Fibroblast of skin of scalp (primary cell): ENCODE data around the gene ESR1. TPM values are rescaled to one million over a fixed set of nuclear protein-coding genes. Genes with fewer than 3 reads are reported as not detected.

Experiments
- DNase-seq: peaks from one replicate; pipeline ENCODE4 v3.0.0-alpha.2; 2013
- polyA plus RNA-seq, 2 experiments: library from polyadenylated mRNA; unstranded; fragments of 120-200 nt; gene quantifications; one replicate each; pipeline ENCODE4 v1.2.1, GENCODE V29; 2013; ENCODE audit not compliant: insufficient read length in 2 of 2

ESR1 gene
- 0.22 TPM for polyA plus RNA-seq (2013, experiment 1 of 2; ENCODE audit: insufficient read length)
- 0.28 TPM for polyA plus RNA-seq (2013, experiment 2 of 2; ENCODE audit: insufficient read length)

GRCh38 chr6:151807513-151808370, at the start of gene ESR1:
ESR1 (plus strand) TSS chr6:151807682; CDS start chr6:151807913, 231 bp downstream.
- peak; percentile 7 for DNase-seq

DNA sequence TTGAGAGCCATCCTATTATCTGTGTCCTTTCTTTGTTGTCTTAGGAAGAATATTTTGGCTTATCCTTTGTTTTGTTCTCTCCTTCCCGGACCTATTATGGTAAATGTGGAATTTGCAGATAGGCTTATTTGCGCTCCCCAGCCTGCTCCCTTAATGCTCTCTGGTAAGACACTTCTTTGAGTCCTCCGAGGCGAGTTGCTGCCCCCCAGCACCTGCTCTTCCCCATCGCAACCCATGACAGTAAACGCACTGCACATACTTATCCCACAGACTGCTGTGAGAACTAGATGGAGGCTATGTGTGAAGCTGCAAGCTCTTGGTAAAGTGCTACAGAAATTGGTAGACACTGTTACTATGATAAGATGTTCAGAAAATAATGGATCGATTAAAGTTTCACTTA, 47.0 kb upstream of the ESR1 start:
- no peak for DNase-seq

DNA sequence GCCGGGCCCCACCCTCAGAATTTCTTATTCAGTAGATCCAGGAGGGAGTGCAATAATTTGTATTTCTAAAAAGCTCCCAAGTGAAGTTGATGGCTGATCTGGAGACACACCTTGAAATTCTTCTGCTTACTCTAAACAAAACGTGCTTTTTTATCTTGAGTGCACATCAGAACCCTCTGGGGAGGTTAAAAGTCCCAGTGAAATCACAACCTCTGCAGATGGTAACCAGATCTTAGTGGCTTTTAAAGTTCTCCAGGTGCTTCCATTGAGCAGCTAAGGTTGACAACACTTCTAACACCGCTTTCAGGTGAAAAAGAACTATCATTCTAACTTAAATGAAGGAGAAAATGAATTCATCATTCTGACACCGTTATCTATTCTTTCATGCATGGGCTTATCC, 45.6 kb upstream of the ESR1 start:
- DNase-seq: no peak

- DNase-seq: no peak
Measured at GRCh38 chr6:151762817-151763216, 44.7 kb upstream of the ESR1 start.

DNA sequence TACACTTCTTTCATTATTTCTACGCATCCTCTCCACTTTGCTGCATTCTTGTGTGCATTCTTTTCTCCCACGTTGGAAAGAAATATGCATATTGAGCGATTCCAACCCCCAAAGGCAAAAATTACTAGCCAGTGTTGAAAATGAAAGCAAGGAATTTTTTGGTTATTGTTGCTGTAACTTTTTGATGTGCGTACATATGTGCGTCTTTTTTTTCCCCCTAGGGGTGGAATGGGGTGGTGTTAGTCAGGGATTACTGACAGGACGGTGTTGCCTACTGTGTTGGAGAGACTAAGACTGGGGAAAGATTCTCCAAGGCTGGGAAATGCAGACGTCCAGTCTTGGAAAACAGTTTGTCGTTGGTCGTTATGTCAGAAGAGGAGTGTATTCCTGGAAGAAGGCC, 44.2 kb upstream of the ESR1 start:
- peak; percentile 29 for DNase-seq

DNA sequence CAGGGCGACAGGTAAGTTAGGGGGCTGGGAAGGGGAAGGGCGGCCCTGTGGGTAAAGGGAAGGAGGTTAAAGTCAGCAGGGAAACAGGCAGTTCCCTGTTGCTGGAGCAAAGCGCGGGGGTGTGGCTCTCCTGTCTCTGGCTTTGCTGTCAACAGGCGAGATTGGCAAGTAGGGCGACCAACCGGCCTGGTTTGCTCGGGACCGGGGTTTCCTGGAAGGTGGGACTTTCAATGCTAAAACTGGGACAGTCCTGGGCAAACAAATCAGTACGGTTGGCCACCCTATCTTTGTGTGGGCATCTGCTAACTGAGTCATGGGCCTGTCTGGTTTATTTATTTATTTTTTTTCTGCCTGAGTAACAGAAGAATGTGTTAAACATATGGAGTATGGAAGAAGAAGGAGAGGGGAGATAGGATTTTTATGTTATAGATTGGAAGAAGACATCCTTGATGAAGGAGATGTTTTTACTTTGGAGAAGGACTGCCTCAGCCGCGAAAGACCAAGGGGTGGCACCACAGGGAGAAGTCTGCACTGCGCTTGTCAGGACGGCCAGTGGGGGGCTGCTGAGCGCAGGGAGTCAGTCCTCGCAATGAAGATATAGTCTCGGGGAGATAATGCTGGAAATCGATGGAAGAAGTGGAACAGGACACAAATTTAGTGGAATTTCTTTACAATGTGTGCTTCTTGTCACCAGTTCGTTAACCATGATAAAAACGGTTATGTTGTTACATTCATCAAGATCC, 43.4 kb upstream of the ESR1 start:
- peak; percentile 85 for DNase-seq

- peak; percentile 82 for DNase-seq
Measured at GRCh38 chr6:151765444-151765886, 42.0 kb upstream of the ESR1 start.

GRCh38 chr6:151772446-151772845, 35.0 kb upstream of the ESR1 start:
- DNase-seq: no peak

GRCh38 chr6:151773382-151773781, 34.1 kb upstream of the ESR1 start:
- no peak for DNase-seq

DNA sequence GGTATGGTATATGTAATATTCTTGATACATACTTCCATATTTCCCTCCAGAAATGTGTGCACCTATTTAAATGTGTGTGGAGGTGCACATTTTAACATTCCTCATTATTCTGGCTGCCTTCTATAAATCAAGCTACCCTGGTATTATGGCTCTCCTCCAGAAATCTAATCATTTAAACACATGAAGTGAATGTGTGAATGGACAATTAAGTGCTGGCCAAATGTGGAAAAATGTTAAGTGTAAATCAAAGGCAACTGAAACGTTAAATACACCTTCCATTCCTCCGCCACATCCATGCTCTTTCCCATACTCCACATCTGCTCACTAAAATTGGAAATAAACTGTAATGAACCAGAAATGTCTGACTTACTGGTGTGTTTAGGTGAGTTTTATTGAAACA, 24.9 kb upstream of the ESR1 start:
- no peak for DNase-seq

- DNase-seq: no peak
Measured at GRCh38 chr6:151783692-151784091, 23.8 kb upstream of the ESR1 start.

- DNase-seq: no peak
Measured at GRCh38 chr6:151784441-151785214, 22.9 kb upstream of the ESR1 start.

DNA sequence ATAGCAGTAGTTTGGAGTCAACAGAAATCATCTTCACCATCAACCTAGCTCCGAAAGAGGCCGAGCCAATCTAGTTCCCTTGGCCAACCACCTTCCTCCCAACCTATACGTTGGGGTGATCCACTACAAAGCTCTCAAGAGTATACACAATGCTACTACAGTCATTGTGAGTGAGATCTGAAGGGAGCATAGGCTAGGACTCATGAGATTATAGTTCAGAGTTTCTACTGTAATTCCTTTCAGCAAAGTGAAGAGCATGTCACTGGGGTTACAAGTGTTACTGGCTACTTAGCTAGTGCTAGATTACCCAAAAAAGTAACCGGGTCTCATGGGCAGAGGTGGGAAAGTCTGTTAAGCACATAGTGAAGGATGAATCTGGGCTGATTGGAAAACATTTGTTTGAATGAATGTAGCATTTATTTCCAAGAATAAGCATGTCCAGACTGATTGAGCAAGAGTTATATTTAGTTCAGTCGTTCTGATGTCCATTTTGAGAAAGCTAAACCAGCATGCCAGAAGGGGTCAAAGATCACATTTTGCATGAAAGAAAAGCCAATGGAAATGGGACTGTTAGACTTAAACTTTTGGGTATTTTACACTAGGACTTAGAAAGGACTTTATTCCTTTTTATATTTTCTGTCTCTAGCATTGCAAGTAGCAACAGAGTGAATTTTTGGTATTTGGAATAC, 10.5 kb upstream of the ESR1 start:
- DNase-seq: no peak

DNA sequence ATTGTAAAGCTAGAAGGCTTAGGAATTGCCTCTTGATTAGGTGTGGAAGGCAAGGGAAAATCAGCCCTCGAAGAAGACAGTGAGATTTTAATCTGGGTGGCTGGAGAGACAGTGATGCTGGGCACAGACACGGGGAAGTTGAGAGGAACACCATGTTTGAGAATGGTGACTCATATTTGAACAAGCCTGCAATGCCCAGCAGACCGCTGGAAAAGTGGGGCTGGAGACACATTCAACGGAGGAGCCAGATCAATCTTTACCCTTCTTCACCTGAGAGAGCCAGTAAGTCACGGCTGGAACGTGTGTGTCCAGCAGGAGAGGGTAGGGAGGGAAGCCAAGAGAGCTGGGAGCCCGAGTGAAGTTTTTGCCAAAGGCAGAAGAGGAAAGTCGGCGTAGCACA, 3.7 kb upstream of the ESR1 start:
- DNase-seq: no peak

DNA sequence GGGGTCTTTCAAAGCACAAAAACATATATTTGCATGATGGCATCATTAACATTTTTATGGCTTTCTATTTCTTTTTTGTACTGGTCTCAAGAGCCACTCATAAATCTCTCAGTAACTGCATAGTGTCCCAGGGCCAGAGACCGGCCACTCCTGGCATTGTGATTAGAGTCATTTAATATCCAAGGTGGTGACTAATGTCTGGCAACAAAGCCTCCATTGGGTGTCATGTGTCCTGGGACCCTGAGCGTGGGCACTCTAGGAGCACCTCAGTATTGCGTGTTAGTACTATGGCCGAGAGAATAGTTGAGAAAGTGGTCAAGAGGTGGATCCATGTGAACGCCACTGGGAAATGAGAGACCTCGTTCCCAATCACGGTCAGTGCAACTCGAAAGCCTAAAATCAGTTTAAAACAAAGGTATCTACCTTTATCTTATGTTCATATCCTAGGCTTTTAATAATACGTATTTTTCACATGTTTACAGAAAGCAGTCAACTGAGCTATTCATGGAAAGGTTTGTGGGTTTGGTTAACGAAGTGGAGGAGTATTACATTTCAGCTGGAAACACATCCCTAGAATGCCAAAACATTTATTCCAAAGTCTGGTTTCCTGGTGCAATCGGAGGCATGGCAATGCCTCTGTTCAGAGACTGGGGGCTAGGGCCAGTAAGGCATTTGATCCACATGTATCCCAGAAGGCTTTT, 2.7 kb upstream of the ESR1 start:
- DNase-seq: no peak

GRCh38 chr6:151805286-151805840, 2.1 kb upstream of the ESR1 start:
- peak; percentile 0 for DNase-seq

DNA sequence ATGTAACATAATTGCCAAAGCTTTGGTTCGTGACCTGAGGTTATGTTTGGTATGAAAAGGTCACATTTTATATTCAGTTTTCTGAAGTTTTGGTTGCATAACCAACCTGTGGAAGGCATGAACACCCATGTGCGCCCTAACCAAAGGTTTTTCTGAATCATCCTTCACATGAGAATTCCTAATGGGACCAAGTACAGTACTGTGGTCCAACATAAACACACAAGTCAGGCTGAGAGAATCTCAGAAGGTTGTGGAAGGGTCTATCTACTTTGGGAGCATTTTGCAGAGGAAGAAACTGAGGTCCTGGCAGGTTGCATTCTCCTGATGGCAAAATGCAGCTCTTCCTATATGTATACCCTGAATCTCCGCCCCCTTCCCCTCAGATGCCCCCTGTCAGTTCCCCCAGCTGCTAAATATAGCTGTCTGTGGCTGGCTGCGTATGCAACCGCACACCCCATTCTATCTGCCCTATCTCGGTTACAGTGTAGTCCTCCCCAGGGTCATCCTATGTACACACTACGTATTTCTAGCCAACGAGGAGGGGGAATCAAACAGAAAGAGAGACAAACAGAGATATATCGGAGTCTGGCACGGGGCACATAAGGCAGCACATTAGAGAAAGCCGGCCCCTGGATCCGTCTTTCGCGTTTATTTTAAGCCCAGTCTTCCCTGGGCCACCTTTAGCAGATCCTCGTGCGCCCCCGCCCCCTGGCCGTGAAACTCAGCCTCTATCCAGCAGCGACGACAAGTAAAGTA, 547 bp upstream of the ESR1 start:
- DNase-seq: peak; percentile 10

DNA sequence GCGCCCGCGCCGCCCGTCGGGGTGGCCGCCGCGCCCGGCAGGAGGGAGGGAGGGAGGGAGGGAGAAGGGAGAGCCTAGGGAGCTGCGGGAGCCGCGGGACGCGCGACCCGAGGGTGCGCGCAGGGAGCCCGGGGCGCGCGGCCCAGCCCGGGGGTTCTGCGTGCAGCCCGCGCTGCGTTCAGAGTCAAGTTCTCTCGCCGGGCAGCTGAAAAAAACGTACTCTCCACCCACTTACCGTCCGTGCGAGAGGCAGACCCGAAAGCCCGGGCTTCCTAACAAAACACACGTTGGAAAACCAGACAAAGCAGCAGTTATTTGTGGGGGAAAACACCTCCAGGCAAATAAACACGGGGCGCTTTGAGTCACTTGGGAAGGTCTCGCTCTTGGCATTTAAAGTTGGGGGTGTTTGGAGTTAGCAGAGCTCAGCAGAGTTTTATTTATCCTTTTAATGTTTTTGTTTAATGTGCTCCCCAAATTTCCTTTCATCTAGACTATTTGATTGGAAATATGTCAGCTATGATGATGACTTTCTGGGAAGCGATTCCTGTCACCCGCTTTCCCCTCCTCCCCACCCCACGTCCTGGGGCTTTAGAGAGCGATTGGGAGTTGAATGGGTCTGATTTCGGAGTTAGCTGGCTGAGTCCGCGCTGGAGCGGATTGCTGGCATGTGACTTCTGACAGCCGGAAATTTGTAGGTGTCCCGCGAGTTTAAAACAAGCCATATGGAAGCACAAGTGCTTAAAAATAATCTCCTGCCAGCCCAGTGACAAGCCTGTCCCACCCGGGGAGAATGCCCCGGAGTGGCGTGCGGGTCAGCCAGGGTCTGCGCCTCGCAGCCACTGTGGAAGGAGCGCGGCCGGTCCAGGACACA, 1.1 kb downstream of the ESR1 start:
- DNase-seq: peak; percentile 0

GRCh38 chr6:151811081-151811480, 3.6 kb downstream of the ESR1 start:
- no peak for DNase-seq
